GM12892 (cell line): ENCODE measurements around the gene SMYD3.

Experiments
- POLR2A ChIP-seq: IDR thresholded peaks from 2 replicates; pipeline ENCODE4 v1.6.1; 2011; ENCODE audit warnings: low read depth, low read length, control low read depth
- POLR2AphosphoS5 ChIP-seq: IDR thresholded peaks from 2 replicates; pipeline ENCODE4 v1.6.1; 2011; ENCODE audit warnings: low read depth, low read length, control low read depth

DNA sequence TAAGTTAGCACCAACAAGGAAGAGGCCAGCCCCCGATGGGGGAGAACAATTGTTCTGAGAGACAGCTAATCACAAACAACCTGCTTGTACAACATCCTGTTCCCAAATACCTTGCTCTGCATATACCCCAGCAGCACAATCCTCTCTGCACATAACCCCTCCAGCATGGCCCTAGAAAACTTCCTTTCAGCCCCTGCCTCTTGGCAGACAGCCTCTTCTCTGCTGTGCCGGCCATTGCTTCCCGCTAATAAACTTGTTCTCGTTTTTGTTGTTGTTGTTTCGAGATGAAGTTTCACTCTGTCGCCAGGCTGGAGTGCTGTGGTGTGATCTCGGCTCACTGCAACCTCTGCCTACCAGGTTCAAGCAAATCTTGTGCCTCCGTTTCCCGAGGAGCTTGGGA lies 392.7 kb downstream of the SMYD3 start:
- TF ChIP-seq POLR2A (no peak), POLR2AphosphoS5 (no peak)
